CD4-positive, alpha-beta memory T cell (primary cell): ENCODE results near the gene PCSK2. TPM values are rescaled to one million over a fixed set of nuclear protein-coding genes. Genes with fewer than 3 reads are reported as not detected.

Source experiments
- CTCF ChIA-PET: fragments of 350-600 bp; sonication (Branson Sonifier 250); formaldehyde crosslinking; loops from one replicate; lab custom pipeline; 2021; ENCODE audit warnings: inconsistent platforms; ENCODE audit not compliant: partially characterized antibody; lab: Charles Lee
- POLR2A ChIA-PET: fragments of 350-600 bp; sonication (Branson Sonifier 250); formaldehyde crosslinking; loops from one replicate; lab custom pipeline; 2021; ENCODE audit not compliant: partially characterized antibody; lab: Charles Lee
- DNase-seq, 5 donors: peaks; one replicate each; pipeline versions ENCODE4 v3.0.0 to v3.0.0-alpha.2; 2020 to 2022; ENCODE audit warnings: mixed read lengths in 1 of 5
- H3K27ac ChIP-seq: one replicate; pipeline ENCODE4 v1.7.0; 2013; ENCODE audit warnings: low read depth, low read length
- H3K27me3 ChIP-seq: 2 replicates; pipeline ENCODE4 v1.7.0; 2013; ENCODE audit warnings: mild to moderate bottlenecking, low read length, moderate library complexity; ENCODE audit not compliant: insufficient read depth
- H3K36me3 ChIP-seq: 2 replicates; pipeline ENCODE4 v1.7.0; 2013; ENCODE audit warnings: mild to moderate bottlenecking, low read length, moderate library complexity; ENCODE audit not compliant: insufficient read depth
- H3K4me1 ChIP-seq: 2 replicates; pipeline ENCODE4 v1.7.0; 2013; ENCODE audit warnings: mild to moderate bottlenecking, low read length, moderate library complexity; ENCODE audit not compliant: insufficient read depth
- H3K4me3 ChIP-seq, 2 donors: one replicate each; pipeline ENCODE4 v1.7.0; 2013; ENCODE audit warnings: low read length in 2 of 2, mild to moderate bottlenecking in 1 of 2
- H3K9me3 ChIP-seq, 2 donors: one replicate each; pipeline ENCODE4 v1.7.0; 2013; ENCODE audit warnings: low read length in 2 of 2, control low read depth in 1 of 2; ENCODE audit not compliant: control insufficient read depth in 1 of 2
- H3K27ac Mint-ChIP-seq, 7 donors: one replicate each; pipeline ENCODE4 v1.8.0; 2020 to 2021; ENCODE audit warnings: mixed read lengths in 7 of 7, mild to moderate bottlenecking in 6 of 7, inconsistent platforms in 3 of 7, moderate library complexity in 3 of 7
- H3K27me3 Mint-ChIP-seq, 2 donors: one replicate each; pipeline ENCODE4 v1.8.0; 2020 to 2021; ENCODE audit warnings: mixed read lengths in 2 of 2
- H3K36me3 Mint-ChIP-seq, 2 donors: one replicate each; pipeline ENCODE4 v1.8.0; 2020 to 2021; ENCODE audit warnings: mixed read lengths in 2 of 2, inconsistent platforms in 1 of 2, mild to moderate bottlenecking in 1 of 2
- H3K4me1 Mint-ChIP-seq, 4 donors: one replicate each; pipeline ENCODE4 v1.8.0; 2020 to 2021; ENCODE audit warnings: mixed read lengths in 4 of 4, mild to moderate bottlenecking in 1 of 4
- H3K4me3 Mint-ChIP-seq, 8 donors: one replicate each; pipeline ENCODE4 v1.8.0; 2020 to 2021; ENCODE audit warnings: mixed read lengths in 8 of 8, mild to moderate bottlenecking in 7 of 8, moderate library complexity in 6 of 8, inconsistent platforms in 3 of 8
- H3K9me3 Mint-ChIP-seq, 8 donors: one replicate each; pipeline ENCODE4 v1.8.0; 2020 to 2021; ENCODE audit warnings: mixed read lengths in 8 of 8, mild to moderate bottlenecking in 5 of 8, inconsistent platforms in 3 of 8, moderate library complexity in 1 of 8
- intact Hi-C: fragments of 100-400 bp; cut with micrococcal nuclease; formaldehyde crosslinking; loops from one replicate; pipeline ENCODE4 v1.15.1; 2023
- polyA plus RNA-seq, 2 donors: library from polyadenylated mRNA; unstranded; fragments of 300-500 nt; fragmentation: Illumina TruSeq; gene quantifications; one replicate each; pipeline ENCODE4 v1.2.3, GENCODE V29; 2021
- total RNA-seq, 2 experiments: library from RNA; stranded (reverse); gene quantifications; one replicate each; pipeline ENCODE4 v1.2.3, GENCODE V29; 2021

The PCSK2 gene
- total and polyA plus RNA-seq, 4 experiments from 2014 or later = not detected

DNA sequence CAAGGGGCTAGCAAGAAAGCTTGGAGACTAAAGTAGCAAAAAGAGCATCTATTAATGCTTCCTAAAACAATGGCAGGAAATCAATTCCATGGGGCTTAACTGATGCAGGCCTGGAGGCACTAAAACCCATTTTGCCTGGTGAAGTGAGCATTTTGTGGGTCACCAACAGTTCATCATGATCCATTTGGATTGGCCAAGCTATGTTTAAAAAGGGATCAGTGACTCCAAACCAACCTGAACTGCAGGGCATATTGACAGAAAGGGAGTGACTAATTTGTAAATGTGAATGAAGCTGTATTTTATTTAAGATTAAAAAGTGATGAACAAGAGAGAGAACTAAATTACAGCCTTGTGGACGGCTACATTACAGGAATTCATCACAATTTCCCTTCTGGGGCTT lies 132.0 kb downstream of the PCSK2 start:
- Histone ChIP-seq H3K36me3 (no peaks in the 10 kb centered on the region), H3K27ac (no peak overlapping the region), H3K4me3 (no peak overlapping the region), H3K4me1 (no peaks in the 10 kb centered on the region), H3K9me3 (no peaks in the 10 kb centered on the region), H3K27me3 (no peaks in the 10 kb centered on the region)
- ChIA-PET POLR2A (no interaction called here), CTCF (no interaction called here)
- H3K4me3 Mint-ChIP-seq = no peak overlapping the region
- H3K9me3 Mint-ChIP-seq = peaks cover 0 to 7% (median 0%) of the 10 kb centered on the region in 8 donors
- H3K4me1 Mint-ChIP-seq = no peaks in the 10 kb centered on the region
- no peak for DNase-seq
- intact Hi-C loops = no loop called here
- peaks cover 0 to 1% of the 10 kb centered on the region in 2 donors for H3K27me3 Mint-ChIP-seq
- H3K27ac Mint-ChIP-seq = no peak overlapping the region
- no peaks in the 10 kb centered on the region for H3K36me3 Mint-ChIP-seq

GRCh38 chr20:17364681-17365080 lies 137.8 kb downstream of the PCSK2 start:
- ChIA-PET POLR2A (no interaction called here), CTCF (no interaction called here)
- H3K27me3 Mint-ChIP-seq = peaks cover 2% of the 10 kb centered on the region in 2 donors
- H3K4me3 Mint-ChIP-seq = no peak overlapping the region
- no peaks in the 10 kb centered on the region for H3K36me3 Mint-ChIP-seq
- no peaks in the 10 kb centered on the region for H3K9me3 ChIP-seq
- peaks cover 0 to 7% (median 0%) of the 10 kb centered on the region in 8 donors for H3K9me3 Mint-ChIP-seq
- H3K27ac Mint-ChIP-seq = no peak overlapping the region
- intact Hi-C loops = no loop called here
- H3K27me3 ChIP-seq = no peaks in the 10 kb centered on the region
- DNase-seq = no peak
- H3K4me3 ChIP-seq = no peak overlapping the region
- no peaks in the 10 kb centered on the region for H3K4me1 Mint-ChIP-seq
- no peaks in the 10 kb centered on the region for H3K36me3 ChIP-seq
- no peak overlapping the region for H3K27ac ChIP-seq
- H3K4me1 ChIP-seq = no peaks in the 10 kb centered on the region

- H3K27me3 Mint-ChIP-seq = peaks cover 5 to 6% of the 10 kb centered on the region in 2 donors
- no peak overlapping the region for H3K27ac Mint-ChIP-seq
- Histone ChIP-seq H3K27ac (no peak overlapping the region), H3K36me3 (no peaks in the 10 kb centered on the region), H3K4me1 (no peaks in the 10 kb centered on the region), H3K4me3 (no peak overlapping the region), H3K27me3 (no peaks in the 10 kb centered on the region), H3K9me3 (no peaks in the 10 kb centered on the region)
- ChIA-PET CTCF (no interaction called here), POLR2A (no interaction called here)
- no peak overlapping the region for H3K4me3 Mint-ChIP-seq
- no peak for DNase-seq
- peaks cover 0 to 7% (median 0%) of the 10 kb centered on the region in 8 donors for H3K9me3 Mint-ChIP-seq
- H3K4me1 Mint-ChIP-seq = no peaks in the 10 kb centered on the region
- intact Hi-C loops = no loop called here
- no peaks in the 10 kb centered on the region for H3K36me3 Mint-ChIP-seq
These were observed 139.0 kb downstream of the PCSK2 start for GRCh38 chr20:17365831-17366230.

- Histone ChIP-seq H3K9me3 (no peaks in the 10 kb centered on the region), H3K4me1 (no peaks in the 10 kb centered on the region), H3K4me3 (no peak overlapping the region), H3K36me3 (no peaks in the 10 kb centered on the region), H3K27ac (no peak overlapping the region), H3K27me3 (no peaks in the 10 kb centered on the region)
- ChIA-PET CTCF (no interaction called here), POLR2A (no interaction called here)
- H3K9me3 Mint-ChIP-seq = no peaks in the 10 kb centered on the region
- no peak for DNase-seq
- H3K36me3 Mint-ChIP-seq = no peaks in the 10 kb centered on the region
- H3K4me1 Mint-ChIP-seq = no peaks in the 10 kb centered on the region
- intact Hi-C loops = no loop called here
- peaks cover 5 to 6% of the 10 kb centered on the region in 2 donors for H3K27me3 Mint-ChIP-seq
- no peak overlapping the region for H3K27ac Mint-ChIP-seq
- no peak overlapping the region for H3K4me3 Mint-ChIP-seq
These were observed 142.7 kb downstream of the PCSK2 start for GRCh38 chr20:17369506-17369905.

DNA sequence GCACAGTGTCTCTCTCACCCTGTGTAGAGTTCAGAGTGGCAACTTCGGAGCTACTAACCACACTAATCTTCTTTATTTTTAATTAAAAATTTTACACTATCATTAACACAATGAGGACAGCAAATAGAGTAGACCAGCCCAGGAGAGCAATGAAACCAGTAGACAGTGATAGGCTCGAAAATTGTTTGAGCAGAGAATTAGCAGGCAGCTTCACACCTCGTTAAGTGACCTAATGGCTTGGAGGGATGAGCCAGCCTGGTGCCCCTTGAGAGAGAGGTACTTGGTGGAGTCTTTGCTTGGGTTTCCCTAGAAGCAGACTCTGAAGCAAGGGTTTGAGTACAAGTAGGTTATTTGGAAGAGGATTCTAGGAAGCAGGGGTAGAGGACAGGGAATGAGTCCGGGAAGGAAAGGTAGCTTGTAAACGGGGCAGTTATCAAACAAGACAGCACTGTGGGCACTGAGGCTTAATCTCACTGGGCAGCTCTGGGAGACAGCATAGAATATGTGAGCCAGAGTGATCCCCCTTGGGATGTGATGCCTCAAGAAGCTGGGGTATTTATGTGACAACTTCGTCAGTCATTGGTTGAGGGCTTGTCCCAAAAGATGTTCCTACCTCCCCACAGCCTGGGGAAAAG lies 146.1 kb downstream of the PCSK2 start:
- H3K36me3 Mint-ChIP-seq = no peaks in the 10 kb centered on the region
- DNase-seq = no peak
- intact Hi-C loops = no loop called here

GRCh38 chr20:17374086-17374485 lies 147.2 kb downstream of the PCSK2 start:
- no peaks in the 10 kb centered on the region for H3K36me3 Mint-ChIP-seq
- peaks cover 4 to 5% of the 10 kb centered on the region in 2 donors for H3K27me3 Mint-ChIP-seq
- no peaks in the 10 kb centered on the region for H3K9me3 ChIP-seq
- intact Hi-C loops = no loop called here
- H3K27ac Mint-ChIP-seq = no peak overlapping the region
- H3K4me1 Mint-ChIP-seq = no peaks in the 10 kb centered on the region
- H3K27me3 ChIP-seq = no peaks in the 10 kb centered on the region
- no peak overlapping the region for H3K4me3 Mint-ChIP-seq
- ChIA-PET CTCF (no interaction called here), POLR2A (no interaction called here)
- H3K9me3 Mint-ChIP-seq = no peaks in the 10 kb centered on the region
- H3K27ac ChIP-seq = no peak overlapping the region
- DNase-seq = no peak
- H3K4me1 ChIP-seq = no peaks in the 10 kb centered on the region
- no peak overlapping the region for H3K4me3 ChIP-seq
- H3K36me3 ChIP-seq = no peaks in the 10 kb centered on the region

More for the DNA sequence above, 146.1 kb downstream of the PCSK2 start:
- Histone ChIP-seq H3K27ac (no peak overlapping the region), H3K9me3 (no peaks in the 10 kb centered on the region), H3K27me3 (no peaks in the 10 kb centered on the region), H3K4me3 (no peak overlapping the region), H3K36me3 (no peaks in the 10 kb centered on the region), H3K4me1 (no peaks in the 10 kb centered on the region)
- no peak overlapping the region for H3K4me3 Mint-ChIP-seq
- H3K27ac Mint-ChIP-seq = no peak overlapping the region
- ChIA-PET POLR2A (no interaction called here), CTCF (no interaction called here)
- H3K9me3 Mint-ChIP-seq = no peaks in the 10 kb centered on the region
- H3K4me1 Mint-ChIP-seq = no peaks in the 10 kb centered on the region
- peaks cover 5 to 6% of the 10 kb centered on the region in 2 donors for H3K27me3 Mint-ChIP-seq

GRCh38 chr20:17376031-17376430 lies 149.2 kb downstream of the PCSK2 start:
- peaks cover 0 to 2% of the 10 kb centered on the region in 2 donors for H3K27me3 Mint-ChIP-seq
- Histone ChIP-seq H3K4me3 (no peak overlapping the region), H3K4me1 (no peaks in the 10 kb centered on the region), H3K27me3 (no peaks in the 10 kb centered on the region), H3K27ac (no peak overlapping the region), H3K9me3 (no peaks in the 10 kb centered on the region), H3K36me3 (no peaks in the 10 kb centered on the region)
- ChIA-PET CTCF (no interaction called here), POLR2A (no interaction called here)
- no peaks in the 10 kb centered on the region for H3K4me1 Mint-ChIP-seq
- no peak overlapping the region for H3K27ac Mint-ChIP-seq
- H3K36me3 Mint-ChIP-seq = no peaks in the 10 kb centered on the region
- no peak for DNase-seq
- H3K4me3 Mint-ChIP-seq = no peak overlapping the region
- intact Hi-C loops = no loop called here
- peaks cover 0 to 1% (median 0%) of the 10 kb centered on the region in 8 donors for H3K9me3 Mint-ChIP-seq
